ENCODE data around the gene HILPDA. TPM values are rescaled to one million over a fixed set of nuclear protein-coding genes. Genes with fewer than 3 reads are reported as not detected.

HILPDA gene
- total RNA-seq, 1 donor from 2014 or later, result 41.1 TPM

DNA sequence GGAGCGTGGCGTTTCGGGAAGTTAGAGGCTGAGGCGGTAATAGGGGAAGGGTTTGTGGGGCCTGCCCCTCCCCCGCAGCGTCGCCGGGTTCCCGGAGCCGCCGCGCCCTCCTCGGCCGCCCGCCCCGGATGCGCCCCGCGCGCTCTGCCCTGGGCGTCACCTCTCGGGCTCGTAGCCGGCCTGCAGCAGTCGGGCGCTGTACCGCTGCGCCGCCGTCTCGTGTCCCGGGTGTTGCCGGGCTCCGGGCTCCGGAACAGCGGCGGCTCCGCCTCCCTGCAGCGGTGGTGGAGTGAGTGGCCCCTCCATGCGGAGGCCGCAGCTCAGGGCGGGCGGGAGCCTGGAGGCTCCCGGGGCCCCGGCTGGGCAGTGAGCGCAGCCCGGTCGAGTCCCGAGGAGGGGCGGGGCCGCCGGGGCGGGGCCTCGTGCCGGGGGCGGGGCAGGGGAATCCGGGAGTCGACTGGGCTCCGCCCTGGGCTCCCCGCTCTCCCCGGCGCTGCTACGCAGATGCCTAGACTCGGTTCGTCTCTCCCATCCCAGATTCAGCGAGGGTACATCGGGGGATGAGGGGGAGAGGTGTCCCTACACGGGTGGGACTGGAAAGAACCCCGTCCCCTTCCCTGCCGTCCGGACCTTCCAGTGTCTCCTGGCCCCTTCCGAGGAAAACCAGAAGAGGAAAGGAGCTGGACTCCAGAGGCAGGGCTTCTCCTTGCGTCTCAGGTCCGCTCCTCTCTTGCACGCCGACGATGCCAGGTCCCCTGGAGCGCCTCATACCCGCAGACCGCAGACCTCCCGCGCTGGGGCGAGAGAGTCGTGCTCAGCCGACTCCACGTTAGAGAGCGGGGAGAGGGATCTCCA is 45.9 kb upstream of the HILPDA start, which contains the start of gene IMPDH1:
TSS of gene IMPDH1 (minus strand) at position 387 of the 855 bp plus-strand sequence. CDS start at position 306, 81 bp downstream.
- TF ChIP-seq, protein P1, sequence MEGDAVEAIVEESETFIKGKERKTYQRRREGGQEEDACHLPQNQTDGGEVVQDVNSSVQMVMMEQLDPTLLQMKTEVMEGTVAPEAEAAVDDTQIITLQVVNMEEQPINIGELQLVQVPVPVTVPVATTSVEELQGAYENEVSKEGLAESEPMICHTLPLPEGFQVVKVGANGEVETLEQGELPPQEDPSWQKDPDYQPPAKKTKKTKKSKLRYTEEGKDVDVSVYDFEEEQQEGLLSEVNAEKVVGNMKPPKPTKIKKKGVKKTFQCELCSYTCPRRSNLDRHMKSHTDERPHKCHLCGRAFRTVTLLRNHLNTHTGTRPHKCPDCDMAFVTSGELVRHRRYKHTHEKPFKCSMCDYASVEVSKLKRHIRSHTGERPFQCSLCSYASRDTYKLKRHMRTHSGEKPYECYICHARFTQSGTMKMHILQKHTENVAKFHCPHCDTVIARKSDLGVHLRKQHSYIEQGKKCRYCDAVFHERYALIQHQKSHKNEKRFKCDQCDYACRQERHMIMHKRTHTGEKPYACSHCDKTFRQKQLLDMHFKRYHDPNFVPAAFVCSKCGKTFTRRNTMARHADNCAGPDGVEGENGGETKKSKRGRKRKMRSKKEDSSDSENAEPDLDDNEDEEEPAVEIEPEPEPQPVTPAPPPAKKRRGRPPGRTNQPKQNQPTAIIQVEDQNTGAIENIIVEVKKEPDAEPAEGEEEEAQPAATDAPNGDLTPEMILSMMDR (IDR thresholded peaks at IDR 0.05; ENCODE audit: insufficient read depth, low read length, severe bottlenecking), result no peak
- Histone ChIP-seq H3K36me3 (ENCODE audit: control insufficient read depth, insufficient read depth, low read length) (no peaks in the 10 kb centered on the region), H3K27me3 (ENCODE audit: control insufficient read depth, insufficient read depth, low read length) (no peaks in the 10 kb centered on the region), H3K4me3 (ENCODE audit: low read depth, low read length) (peak within 1 kb of the TSS; percentile 54)
- no peak for FAIRE-seq
- DNase-seq (ENCODE audit: low read depth), result peak; percentile 69

DNA sequence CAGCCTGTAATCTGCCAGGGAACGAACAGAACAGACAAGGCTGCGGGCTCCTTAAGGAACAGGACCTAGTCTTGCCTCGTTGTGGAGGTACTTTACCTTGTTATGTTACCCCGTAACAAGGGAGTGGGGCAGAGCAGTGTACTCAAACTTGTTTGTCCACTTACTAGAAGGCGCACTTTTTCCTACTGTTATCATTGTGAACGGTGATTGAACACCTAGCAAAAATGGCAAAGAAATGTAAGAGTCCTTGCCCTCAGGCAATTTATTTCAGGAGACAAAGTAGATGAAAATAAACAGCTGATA is 45.3 kb upstream of the HILPDA start:
- FAIRE-seq (no peak), DNase-seq (ENCODE audit: low read depth) (peak; percentile 76)
- TF ChIP-seq, protein P1 (IDR thresholded peaks at IDR 0.05; ENCODE audit: insufficient read depth, low read length, severe bottlenecking), result no peak
- H3K4me3 ChIP-seq (ENCODE audit: low read depth, low read length), result peak overlapping the region; percentile 54
- no peaks in the 10 kb centered on the region for H3K36me3 ChIP-seq (ENCODE audit: control insufficient read depth, insufficient read depth, low read length)
- H3K27me3 ChIP-seq (ENCODE audit: control insufficient read depth, insufficient read depth, low read length), result no peaks in the 10 kb centered on the region

DNA sequence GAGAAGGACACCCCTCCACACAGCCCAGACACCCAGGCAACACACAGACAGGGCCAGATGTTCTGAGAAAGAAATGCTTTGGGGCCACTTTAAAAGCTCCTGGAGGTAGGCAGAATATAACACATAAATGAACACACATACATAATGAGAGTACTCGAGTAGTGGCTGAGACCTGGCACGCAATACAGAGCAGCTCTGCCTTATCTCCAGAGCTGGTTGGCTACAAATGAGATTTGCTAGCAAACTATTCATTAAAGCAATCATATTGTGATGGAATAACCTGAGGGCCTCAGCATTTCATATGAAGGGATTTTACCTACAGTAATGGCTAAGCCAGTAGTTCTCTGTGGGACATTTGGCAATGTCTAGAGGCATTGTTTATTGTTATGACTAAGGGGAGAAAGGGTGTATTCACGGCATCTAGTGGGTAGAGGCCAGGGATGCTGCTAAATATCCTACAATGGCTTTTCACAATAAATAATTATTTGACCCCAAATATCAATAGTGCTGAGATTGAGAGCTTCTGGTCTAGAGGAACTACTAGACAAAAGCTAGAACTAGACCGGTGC is 40.4 kb upstream of the HILPDA start:
- TF ChIP-seq, protein P1 (IDR thresholded peaks at IDR 0.05; ENCODE audit: insufficient read depth, low read length, severe bottlenecking), result no peak
- FAIRE-seq (no peak), DNase-seq (ENCODE audit: low read depth) (no peak)
- no peaks in the 10 kb centered on the region for H3K36me3 ChIP-seq (ENCODE audit: control insufficient read depth, insufficient read depth, low read length)
- H3K27me3 ChIP-seq (ENCODE audit: control insufficient read depth, insufficient read depth, low read length), result no peaks in the 10 kb centered on the region
- H3K4me3 ChIP-seq (ENCODE audit: low read depth, low read length), result no peak overlapping the region

DNA sequence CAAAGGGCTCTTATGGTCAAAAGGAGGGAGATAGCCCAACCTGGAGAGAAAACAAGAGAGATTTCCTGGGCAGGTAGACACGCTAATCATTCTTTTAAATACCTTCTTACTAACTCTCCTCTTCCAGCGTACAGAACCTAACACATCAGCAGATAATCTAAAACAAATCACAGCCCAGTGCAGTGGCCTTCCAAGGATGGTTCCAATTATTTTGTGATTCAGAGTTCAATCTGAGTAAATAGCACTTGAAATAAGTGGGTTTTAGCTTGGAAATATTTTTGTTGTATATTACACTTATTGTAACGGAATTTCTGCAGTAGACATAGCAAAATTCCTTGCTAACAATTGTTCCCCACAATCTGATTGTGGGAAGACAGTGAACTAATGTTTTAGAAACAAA is 38.6 kb upstream of the HILPDA start:
- DNase-seq (ENCODE audit: low read depth), result no peak
- H3K36me3 ChIP-seq (ENCODE audit: control insufficient read depth, insufficient read depth, low read length), result no peaks in the 10 kb centered on the region
- H3K27me3 ChIP-seq (ENCODE audit: control insufficient read depth, insufficient read depth, low read length), result no peaks in the 10 kb centered on the region
- TF ChIP-seq, protein P1 (IDR thresholded peaks at IDR 0.05; ENCODE audit: insufficient read depth, low read length, severe bottlenecking), result no peak
- no peak overlapping the region for H3K4me3 ChIP-seq (ENCODE audit: low read depth, low read length)
- no peak for FAIRE-seq

DNA sequence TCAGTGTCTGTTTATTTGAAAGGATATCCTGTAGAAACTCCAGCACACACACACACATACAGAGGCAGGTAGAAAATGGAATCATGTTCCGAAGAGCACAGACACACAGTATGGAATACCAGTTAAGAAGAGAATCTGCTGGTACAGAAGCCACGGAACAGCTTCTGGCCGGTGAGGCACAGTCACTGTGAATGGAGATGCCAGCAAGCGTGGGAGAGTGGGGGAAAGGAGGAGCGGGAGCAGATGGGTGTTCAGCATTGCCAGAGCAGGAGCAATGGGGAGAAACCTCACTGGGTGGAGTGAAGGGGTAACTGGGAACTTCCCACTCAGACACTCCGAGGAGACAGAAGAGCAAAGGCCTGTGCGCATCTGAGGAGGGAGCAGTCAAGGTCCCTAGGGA is 36.4 kb upstream of the HILPDA start:
- no peaks in the 10 kb centered on the region for H3K27me3 ChIP-seq (ENCODE audit: control insufficient read depth, insufficient read depth, low read length)
- H3K36me3 ChIP-seq (ENCODE audit: control insufficient read depth, insufficient read depth, low read length), result no peaks in the 10 kb centered on the region
- TF ChIP-seq, protein P1 (IDR thresholded peaks at IDR 0.05; ENCODE audit: insufficient read depth, low read length, severe bottlenecking), result no peak
- no peak overlapping the region for H3K4me3 ChIP-seq (ENCODE audit: low read depth, low read length)
- DNase-seq (ENCODE audit: low read depth), result no peak
- FAIRE-seq, result no peak
